ENCODE measurements around the gene WWP2. TPM values are rescaled to one million over a fixed set of nuclear protein-coding genes. Genes with fewer than 3 reads are reported as not detected.

WWP2 gene
- total RNA-seq, 1 experiment from 2014 or later = 40.2 TPM

Small RNAs within 50 kb of the gene (microRNA-seq; reads per million reads assigned to microRNA genes)
- 239 reads per million, percentile 81 among the genes with 10 or more reads in this experiment for gene MIR140 (ENCODE audit: borderline microRNAs expressed)

Other genes starting within 250 kb of the WWP2 start
- gene NFAT5, start 196.4 kb upstream of the WWP2 start, total RNA-seq (2021) = 16.7 and 21.0 TPM in 2 replicates
- gene NQO1, start 35.8 kb upstream of the WWP2 start, total RNA-seq (2021) = 64.6 and 66.9 TPM in 2 replicates
- 98.7 and 101 TPM in 2 replicates for gene NOB1, start 7.4 kb upstream of the WWP2 start, total RNA-seq (2021)
- gene CLEC18A, start 189.0 kb downstream of the WWP2 start, total RNA-seq (2021) = 0.75 and 1.6 TPM in 2 replicates

All from H9 (cell line).